T-helper 1 cell (primary cell): ENCODE data around the gene CCNY.
"Not testable (repeated sequence)": the region's sequence is repeated elsewhere in the genome, so short reads cannot be mapped to it uniquely, and the experiment has no call there.

ENCODE experiments used
- DNase-seq, 5 donors: peaks; one replicate each; pipeline ENCODE4 v3.0.0-alpha.2; 2012 to 2020

The CCNY gene

DNA sequence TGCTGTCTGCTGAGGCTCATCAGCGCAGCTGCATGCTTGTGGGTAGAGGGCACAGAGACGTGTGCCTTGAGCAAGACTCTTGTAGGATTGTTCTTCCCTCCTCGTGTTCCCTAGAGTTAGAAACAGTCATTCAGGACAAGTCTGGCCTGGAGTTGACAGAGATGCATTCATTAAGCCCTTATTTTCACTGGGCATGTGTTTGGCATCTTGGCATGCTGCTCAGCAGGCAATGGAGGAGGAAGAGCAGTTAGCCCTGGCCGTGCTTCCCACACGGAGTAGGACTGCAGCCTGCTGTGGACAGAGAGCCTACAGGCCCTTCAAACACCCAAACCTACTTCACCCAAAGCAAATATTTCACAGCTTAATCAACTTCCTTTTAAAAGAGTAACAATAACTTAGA, 195.8 kb downstream of the CCNY start:
- DNase-seq = no peak

DNA sequence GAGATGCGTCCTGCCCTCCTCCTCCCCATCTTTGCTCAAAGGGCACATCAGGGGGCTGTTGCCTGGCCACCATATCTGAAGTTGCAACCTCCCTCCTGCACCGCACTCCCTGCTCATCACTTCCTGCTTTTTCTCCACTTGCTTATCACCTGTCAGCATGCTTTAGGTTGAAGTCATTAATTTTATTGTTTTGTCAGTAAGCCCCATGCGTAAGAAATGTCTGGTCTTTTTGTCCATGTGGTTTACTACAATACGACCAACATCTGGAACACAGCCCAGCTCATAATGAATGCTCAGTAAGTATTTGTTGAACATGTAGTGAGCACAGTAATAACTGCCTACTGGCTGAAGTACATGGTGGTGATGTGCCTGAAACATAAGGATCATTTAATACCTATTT, 197.3 kb downstream of the CCNY start:
- no peak for DNase-seq

DNA sequence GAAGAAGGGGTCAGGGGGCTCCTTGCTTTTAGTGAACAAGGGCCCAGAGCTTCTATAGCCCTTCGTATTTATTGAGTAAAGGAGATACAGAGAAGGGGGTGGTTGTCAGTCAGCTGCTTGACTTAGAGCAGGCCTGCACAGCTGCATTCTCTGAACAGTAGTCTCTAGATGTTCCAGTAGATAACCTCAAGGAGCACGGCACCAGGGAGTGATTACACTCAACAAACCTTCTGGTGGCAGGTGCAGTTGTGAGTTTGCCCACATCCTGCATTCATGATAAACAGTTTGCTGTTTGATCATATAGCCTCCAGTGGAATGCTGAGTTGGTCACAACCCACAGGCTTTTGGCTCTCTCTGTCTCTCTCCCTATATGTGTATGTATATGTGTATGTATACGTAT, 198.8 kb downstream of the CCNY start:
- DNase-seq = no peak

DNA sequence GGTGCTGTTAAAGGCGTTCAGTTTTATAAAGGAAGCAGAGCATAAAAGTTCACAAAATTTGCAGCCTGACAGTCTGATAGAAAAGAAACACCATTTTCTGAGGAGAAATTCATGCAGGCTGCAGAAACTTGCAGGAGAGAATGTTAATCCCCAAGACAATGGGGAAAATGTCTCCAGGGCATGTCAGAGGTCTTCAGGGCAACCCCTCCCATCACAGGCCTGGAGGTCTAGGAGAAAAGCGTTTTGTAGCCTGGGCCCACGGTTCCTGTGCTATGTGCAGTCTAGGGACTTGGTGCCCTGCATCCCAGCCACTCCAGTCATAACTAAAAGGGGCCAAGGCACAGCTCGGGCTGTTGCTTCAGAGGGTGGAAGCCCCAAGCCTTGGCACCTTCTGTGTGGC, 200.5 kb downstream of the CCNY start:
- no peak for DNase-seq

DNA sequence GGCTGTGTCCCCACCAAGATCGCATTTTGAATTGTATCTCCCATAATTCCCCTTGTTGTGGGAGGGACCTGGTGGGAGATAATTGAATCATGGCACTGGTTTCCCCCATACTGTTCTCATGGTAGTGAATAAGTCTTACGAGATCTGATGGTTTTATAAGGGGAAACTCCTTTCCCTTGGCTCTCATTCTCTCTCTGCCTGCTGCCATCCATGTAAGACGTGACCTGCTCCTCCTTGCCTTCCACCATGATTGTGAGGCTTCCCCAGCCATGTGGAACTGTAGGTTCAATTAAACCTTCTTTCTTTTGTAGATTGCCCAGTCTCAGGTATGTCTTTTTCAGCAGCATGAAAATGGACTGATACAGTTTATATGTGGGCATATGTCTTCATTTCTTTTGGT, 201.6 kb downstream of the CCNY start:
- DNase-seq = not testable (repeated sequence)

DNA sequence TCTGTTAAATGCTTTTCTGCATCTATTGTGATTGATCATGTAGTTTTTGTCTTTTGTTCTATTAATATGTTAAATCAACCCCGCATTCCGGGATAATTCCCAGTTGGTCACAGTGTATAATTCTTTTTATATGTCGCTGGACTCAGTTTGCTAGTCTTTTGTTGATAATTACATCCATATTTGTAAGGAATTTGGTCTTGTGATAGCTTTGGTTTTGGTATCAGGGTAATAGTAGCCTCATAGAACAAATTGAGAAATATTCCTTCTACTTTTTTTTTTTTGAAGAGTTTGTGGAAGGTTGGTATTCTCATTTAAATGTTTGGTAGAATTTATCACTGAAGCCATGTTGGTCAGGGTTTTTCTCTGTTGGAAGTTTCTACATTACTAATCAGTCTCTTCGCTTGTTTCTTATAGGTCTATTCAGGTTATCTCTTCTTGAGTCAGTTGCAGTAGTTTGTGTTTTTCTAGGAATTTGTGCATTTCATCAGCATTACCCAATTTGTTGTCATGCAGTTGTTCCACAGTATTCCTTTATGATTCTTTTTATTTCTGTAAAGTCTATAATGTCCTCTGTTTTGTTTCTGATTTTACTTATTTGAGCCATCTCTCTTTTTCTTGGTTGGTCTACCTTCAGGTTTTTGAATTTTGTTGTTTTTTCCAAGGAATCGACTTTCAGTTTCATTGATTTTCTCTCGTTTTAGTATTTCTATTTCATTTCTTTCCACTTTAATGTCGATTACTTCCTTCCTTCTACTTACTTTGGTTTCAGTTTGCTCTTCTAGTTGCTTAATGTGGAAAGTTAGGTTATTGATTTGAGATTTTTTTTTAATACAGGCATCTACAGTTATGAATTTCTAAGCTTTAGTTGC, 204.2 kb downstream of the CCNY start:
- DNase-seq = peak in 1 of 5 donors; percentile 51

DNA sequence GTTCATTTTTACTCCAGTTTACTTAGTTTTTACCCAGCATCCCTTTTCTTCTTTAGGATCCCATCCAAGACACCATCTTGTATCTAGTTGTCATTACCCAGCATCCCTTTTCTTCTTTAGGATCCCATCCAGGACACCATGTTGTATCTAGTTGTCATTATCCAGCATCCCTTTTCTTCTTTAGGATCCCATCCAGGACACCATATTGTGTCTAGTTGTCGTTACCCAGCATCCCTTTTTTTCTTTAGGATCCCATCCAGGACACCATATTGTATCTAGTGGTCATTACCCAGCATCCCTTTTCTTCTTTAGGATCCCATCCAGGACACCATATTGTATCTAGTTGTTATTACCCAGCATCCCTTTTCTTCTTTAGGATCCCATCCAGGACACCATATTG, 205.4 kb downstream of the CCNY start:
- DNase-seq = no peak

DNA sequence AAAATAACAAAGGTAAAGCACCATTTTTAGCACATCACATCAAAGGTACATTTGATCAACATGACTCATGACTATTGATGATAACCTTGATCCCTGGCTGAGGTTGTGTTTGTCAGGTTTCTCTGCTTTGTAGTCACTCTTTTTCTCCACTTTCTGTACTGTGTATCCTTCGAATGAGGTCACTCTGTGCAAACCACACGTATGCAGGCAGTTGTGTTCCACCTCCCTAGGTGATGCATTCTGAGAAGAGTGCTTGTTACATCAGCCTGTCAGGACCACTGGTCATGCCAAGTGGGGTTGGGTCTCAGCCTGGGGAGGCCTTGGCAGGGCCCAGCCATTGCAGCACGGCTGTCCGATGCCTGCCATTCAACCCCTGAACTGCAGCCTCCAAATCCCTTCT, 206.0 kb downstream of the CCNY start:
- DNase-seq = peak in 1 of 5 donors; percentile 57

DNA sequence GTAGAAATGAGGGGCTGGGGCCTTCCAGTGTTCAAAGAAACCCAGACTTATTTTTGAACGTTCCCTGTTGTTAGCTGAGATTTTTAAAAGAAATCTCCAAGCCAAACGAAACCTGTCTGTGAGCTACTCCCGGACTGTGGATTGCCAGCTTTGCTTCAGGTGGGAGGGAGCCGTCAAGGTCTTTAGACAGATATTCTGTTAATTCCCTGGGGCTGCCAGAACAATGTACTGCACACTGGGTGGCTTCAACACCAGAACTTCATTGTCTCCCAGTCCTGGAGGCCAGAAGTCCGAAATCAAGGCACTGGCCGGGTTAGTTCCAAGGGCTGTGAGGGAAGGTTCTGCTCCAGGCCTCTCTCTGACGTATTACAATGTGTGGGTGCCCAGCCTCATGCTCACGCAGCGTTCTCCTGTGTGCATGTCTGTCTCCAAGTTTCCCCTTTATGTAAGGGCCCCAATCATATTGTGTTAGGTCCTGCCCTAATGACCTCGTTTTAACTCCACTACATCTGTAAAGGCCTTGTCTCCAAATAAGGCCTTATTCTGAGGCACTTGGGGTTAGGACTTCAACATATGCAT, 208.9 kb downstream of the CCNY start:
- no peak for DNase-seq

DNA sequence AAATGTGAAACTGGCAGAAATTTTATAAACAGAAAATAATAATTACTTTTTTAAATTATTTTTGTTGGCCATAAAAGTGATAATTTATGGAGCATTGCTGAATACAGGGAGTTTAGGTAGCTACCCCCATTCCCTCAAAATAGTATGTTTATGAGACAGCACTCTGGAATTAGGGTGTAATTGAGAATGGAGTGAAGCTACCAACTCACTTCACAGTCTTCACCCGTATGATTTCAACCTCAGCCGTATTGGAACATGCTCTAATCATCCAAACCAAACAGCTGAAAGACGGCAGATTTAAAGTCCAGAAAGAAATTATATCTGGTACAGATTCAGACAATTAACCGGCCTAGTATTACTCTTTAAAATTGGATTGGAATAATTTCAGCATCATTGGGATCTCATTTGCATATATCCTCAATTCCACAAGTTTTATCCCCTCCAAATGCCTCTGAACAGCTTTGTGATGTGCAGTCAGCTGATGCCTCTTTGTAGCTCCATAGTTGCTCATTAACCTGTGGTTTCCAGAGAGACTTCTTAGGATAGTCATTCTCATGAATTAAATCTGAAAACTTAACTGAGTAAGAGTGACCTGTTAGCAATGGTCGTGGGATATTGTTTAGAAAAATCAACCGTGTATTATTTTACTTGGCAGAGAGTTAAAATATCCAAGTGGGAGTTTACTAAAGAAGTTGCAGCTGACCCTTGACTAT, 209.7 kb downstream of the CCNY start:
- no peak for DNase-seq

DNA sequence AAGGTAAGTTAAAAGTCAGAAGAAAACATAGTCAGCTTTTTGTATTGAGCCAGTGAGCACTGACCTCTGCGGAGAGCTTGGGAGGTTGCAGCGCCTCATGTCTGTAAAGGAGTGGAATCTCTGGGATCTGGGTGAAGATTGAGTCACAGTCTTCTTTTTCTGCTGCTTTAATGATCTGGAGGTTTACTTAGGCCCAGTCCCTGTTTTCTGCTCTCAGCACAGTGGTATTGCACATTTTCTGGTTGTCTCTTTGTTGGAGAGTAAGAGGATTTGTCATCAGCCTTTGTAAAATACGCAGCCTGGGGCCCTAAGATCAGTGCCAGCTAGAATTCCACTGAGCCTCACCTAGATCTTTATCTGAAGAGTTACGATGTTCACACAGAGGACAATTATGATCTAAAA, 210.5 kb downstream of the CCNY start:
- no peak for DNase-seq

DNA sequence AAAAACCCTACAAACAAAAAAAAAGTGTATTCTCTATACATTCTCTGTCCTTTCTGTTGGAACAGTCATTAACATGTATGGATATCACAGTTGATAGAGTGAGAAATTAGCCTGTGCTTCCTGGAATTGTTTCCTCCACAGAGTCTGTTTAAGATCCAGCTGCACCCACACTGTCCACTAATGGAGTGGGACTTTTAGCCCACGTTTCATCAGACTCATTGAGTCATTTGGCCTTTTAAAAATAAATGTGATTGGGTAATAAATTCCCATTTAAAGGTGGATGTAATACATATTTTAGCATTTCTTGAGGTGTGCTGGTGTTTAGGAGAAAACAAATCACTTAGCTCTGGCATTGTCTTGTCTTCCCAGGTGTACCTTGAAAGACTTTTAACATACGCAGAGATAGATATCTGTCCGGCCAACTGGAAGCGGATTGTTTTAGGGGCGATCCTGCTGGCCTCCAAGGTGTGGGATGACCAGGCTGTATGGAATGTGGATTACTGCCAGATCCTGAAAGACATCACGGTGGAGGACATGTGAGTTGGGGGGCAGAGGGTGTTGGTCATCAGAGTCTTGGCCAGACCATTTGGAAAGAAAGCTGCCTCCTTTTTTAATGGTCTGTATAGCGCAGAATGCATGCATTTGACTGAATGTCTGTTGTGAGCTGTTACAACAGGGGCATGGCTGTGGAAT, 216.5 kb downstream of the CCNY start:
- no peak for DNase-seq

DNA sequence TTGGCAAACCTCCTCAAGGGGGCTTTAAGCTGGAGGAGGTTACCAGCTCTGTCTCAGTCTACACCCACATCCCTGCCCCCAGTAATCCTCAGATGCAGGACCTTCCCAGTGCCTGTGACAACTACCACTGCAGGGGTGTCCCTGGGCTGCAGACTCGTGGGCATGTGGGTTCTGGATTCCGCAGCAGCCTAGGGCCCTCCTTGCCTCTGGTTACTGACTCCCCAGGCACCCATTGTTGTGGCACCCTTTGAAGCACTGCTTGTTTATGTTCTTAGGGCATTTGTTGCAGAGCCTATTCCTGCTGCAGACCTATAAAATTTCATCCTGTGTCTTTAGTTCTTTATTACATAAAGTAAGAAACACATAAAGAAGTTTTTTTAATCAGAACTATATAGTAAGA, 217.7 kb downstream of the CCNY start:
- DNase-seq = no peak

DNA sequence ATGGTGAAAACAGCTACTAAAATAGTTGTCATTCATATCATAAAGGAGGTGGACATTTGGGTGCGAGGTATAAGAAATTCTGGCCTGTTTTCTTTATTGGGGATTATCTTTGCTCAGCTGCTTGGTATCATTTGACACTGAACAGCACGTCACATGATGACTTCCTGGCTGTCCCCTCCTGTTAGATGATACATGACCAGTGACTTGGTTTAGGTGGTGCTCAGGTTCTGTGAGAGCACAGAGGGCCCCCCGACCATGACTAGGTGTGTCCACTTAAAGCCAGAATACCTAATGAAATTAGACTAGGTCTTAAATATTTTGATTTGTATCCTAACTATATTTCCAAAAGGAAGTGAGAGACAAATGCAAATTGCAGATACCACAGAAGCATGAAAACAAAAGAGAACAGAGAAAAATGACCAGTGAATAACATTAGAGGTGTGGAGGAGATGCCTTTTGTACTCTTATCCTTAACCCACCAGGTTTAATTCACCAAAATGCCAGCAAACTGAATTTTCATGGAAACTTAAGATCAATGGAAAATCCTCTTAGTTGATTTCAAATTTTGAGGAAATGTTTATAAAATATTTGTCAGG, 218.2 kb downstream of the CCNY start:
- DNase-seq = no peak

DNA sequence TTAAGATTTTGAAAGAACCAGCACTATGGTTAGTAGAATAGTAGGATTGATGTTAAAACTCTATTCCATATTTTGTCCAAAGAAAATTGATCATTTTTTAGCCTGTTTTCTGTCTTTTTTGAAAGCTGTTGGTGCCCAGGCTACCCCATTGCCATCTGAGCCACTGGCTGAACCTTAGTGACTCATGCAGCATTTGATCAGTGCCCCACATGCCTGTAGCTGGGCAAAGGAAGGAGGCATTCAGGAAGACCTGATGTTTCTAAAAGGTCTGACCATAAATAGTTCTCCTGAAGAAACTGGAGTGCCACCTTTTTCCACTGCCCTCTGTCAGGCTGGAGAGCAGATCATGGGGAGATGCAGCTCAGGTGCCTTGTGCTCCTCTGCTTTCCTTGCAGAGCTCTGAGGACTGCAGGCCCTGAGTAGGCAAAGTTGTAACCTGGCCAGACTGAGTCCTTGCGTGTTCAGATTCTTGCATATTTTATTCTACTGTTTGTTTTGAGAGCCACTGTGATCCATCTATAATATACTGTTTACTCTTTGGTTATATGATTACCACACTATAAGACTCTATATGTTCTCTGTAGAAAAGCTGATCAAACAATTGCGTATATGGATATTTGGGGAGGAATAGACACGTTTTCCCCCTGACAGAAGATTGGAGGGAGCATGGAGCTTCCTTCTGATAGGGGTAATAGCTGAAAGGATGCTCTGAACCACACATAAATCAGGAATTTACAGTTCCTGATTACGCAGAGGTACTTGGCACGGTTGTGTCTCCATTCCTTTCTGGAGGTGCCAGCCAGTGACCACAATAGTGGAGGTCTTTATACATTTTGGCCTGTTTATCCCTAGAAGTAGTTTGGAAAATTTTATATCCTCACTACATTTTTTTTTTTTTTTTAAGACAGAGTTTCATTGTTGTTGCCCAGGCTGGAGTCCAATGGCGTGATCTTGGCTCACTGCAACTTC, 219.9 kb downstream of the CCNY start:
- no peak for DNase-seq

DNA sequence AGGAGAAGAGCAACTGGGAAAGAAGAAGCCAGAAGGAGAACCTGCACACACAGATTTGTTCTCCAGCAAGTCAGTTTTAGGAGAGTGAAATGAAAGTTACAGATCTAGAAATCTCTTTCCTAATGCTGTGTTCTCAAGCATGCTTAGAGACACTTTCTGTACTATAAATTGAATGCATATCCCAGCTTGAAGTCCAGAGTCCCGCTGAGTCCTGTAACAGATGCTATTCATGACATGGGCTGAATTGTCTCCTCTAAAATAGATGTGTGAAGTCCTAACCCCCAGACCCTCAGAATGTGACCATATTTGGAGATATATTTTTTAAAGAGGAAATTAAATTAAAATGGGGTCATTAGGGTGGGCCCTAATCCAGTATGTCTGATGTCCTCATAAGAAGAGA, 222.0 kb downstream of the CCNY start:
- no peak for DNase-seq

DNA sequence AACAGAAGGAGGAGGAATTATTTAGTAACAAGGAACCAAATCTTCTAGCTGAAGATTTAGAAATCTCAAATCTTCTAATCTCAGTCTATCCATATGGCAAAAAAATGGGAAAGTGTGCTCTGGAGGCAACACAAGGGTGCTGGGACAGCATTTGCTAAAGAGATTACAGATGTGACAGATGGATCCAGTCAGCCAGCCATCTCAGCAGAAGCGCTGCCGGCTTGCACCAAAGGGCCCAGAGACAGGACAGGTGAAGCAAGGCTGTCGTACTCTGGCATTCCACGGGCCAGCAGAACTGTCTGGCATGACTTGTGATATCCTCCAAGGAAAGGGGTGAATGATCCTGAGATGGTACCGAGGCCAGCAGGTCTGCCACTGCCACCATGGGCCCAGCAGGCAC, 223.1 kb downstream of the CCNY start:
- DNase-seq = no peak

DNA sequence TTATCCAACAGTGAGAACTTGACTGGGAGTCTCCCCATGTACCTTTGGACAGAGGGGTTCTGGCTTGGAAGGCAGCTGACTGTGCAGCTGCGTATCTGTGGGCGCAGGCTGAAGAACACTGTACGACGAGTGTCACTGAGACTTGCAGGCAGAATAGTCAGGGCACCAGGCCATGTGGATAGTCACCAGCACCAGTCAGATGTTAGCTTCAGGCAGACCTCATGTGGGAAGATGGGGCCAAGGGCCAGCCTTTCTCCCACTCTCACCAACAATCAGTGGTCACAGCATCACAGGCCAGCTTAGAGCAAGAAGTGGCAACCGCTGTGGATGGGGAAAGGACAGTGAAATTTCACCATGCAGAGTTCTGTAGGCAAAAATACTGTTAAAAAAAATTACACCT, 225.4 kb downstream of the CCNY start:
- DNase-seq = no peak

DNA sequence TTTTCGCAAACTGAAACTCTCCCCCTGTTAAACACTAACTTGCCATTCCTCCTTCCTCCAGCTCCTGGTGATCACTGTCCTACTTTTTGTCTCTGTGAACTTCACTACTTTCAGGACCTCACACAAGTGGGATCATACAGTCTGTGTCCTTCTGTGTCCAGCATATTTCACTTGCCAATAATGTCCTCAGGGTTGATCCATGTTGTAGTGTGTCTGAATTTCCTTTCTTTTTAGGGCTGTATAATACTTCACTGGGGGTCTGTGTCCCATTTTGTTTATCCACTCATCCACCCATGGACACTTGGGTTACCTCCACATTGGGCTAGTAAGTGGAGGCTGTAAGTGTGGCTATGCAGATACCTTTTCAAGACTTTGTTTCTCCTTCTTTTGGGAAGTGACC, 226.1 kb downstream of the CCNY start:
- no peak for DNase-seq

DNA sequence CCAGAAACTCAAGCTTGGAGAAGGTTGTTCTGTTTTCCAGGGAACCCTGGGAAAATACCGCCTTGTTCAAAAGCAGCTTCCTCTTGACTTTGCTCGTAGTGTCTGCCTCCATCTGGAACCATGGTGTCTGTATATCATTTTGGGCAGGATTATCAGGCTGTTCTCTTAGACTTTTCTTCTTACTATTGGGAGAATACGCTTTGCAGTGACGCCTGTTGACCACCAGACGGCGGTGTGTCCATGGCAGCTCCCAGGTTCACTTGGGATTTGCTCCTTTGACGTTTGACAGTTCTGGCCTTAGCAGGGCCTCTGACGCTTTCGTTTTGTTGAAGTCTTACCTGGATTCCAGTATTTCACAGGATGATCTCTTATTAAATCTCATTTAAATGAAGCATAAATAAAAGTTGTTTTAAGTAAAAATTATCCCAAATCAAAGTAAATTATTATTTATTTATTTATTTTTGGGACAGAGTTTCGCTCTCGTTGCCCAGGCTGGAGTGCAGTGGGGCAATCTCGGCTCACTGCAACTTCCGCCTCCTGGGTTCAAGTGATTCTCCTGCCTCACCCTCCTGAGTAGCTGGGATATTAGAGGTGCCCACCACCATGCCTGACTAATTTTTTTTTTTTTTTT, 227.1 kb downstream of the CCNY start:
- DNase-seq = peak in 3 of 5 donors; percentile 15 to 51 (median 23)

DNA sequence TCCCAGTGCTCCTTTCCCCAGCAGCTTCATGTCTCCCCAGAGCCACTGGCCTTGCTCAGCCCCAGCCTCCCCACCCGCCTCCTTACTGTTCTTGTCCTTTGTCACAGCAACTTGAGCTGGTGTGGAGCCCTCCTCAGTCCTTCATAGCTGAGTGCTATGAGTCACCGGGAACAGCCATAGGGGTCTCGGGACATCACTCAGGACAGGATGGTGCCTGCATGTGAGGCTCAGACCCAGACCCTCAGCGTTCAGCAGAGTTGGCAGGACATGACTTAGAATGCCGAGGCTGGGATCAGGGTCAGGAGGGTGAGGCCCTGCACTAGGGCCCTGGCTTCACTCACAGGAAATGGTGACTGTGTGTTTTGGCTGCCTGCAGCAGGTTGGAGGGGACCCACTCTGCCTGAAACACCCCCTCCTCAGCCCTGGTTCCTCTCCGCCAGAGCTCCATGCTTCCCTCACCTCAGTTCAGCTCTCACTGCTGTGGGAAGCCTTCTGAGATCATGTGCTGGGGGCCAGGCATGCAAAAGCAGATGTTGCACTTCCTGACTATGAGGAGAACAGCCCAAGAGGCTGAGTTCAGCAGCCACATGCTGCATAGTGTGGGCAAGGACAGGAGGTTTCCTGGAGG, 228.1 kb downstream of the CCNY start:
- DNase-seq = no peak
